Caco-2 (cell line): ENCODE data around the gene RALGAPA2. TPM values are rescaled to one million over a fixed set of nuclear protein-coding genes. Genes with fewer than 3 reads are reported as not detected.

Source experiments
- BruUV-seq: library from RNA; stranded (reverse); fragments of 400-500 nt; replicated peaks from 2 replicates; lab custom pipeline; 2021; lab: Mats Ljungman, UMichigan
- CTCF ChIA-PET: fragments of 300-600 bp; sonication (Branson Sonifier 250); formaldehyde crosslinking; loops from one replicate; lab custom pipeline; 2022; ENCODE audit warnings: antibody characterized with exemption; lab: Charles Lee
- POLR2A ChIA-PET: fragments of 300-600 bp; sonication (Branson Sonifier 250); formaldehyde crosslinking; loops from one replicate; lab custom pipeline; 2022; ENCODE audit warnings: antibody characterized with exemption; lab: Charles Lee
- DNase-seq, 2 experiments: peaks; one replicate each; pipeline versions ENCODE4 v3.0.0 to v3.0.0-alpha.2; 2020 to 2022
- H3K27me3 ChIP-seq: replicated peaks from 2 replicates; pipeline ENCODE4 v1.6.0; 2011; ENCODE audit warnings: low read length; ENCODE audit not compliant: control insufficient read depth, insufficient read depth
- H3K36me3 ChIP-seq: 2 replicates; pipeline ENCODE4 v1.5.1; 2011; ENCODE audit warnings: low read length; ENCODE audit not compliant: control insufficient read depth, insufficient read depth
- H3K4me1 ChIP-seq: fragments of 250-450 bp; sonication (Bioruptor Pico); 2 replicates; pipeline ENCODE4 v1.5.1; 2020; ENCODE audit warnings: mild to moderate bottlenecking
- H3K4me3 ChIP-seq: 2 replicates; pipeline ENCODE4 v1.5.1; 2011; ENCODE audit warnings: low read depth, mild to moderate bottlenecking, control low read depth, low read length
- H3K9me3 ChIP-seq: fragments of 250-450 bp; sonication (Bioruptor Pico); 2 replicates; pipeline ENCODE4 v1.5.1; 2020; ENCODE audit warnings: mild to moderate bottlenecking, moderate library complexity
- H3K27ac Mint-ChIP-seq: one replicate; pipeline ENCODE4 v1.8.0; 2022; ENCODE audit warnings: mixed read lengths; ENCODE audit not compliant: unreplicated experiment
- H3K27me3 Mint-ChIP-seq: one replicate; pipeline ENCODE4 v1.8.0; 2022; ENCODE audit warnings: mixed read lengths; ENCODE audit not compliant: insufficient read depth, unreplicated experiment
- H3K36me3 Mint-ChIP-seq: one replicate; pipeline ENCODE4 v1.8.0; 2022; ENCODE audit warnings: mild to moderate bottlenecking, mixed read lengths; ENCODE audit not compliant: insufficient read depth, unreplicated experiment
- H3K4me1 Mint-ChIP-seq: one replicate; pipeline ENCODE4 v1.8.0; 2022; ENCODE audit warnings: low read depth, mixed read lengths; ENCODE audit not compliant: unreplicated experiment
- H3K4me3 Mint-ChIP-seq: one replicate; pipeline ENCODE4 v1.8.0; 2022; ENCODE audit warnings: mild to moderate bottlenecking, moderate library complexity, mixed read lengths; ENCODE audit not compliant: unreplicated experiment
- H3K9me3 Mint-ChIP-seq: one replicate; pipeline ENCODE4 v1.8.0; 2022; ENCODE audit warnings: mixed read lengths; ENCODE audit not compliant: unreplicated experiment
- intact Hi-C: fragments of 100-400 bp; cut with micrococcal nuclease; formaldehyde crosslinking; loops from one replicate; pipeline ENCODE4 v1.10.0; 2022; ENCODE audit not compliant: unreplicated experiment
- total RNA-seq: library from RNA; stranded (reverse); gene quantifications from 2 replicates; pipeline ENCODE4 v1.2.3, GENCODE V29; 2022
- TF ChIP-seq, protein P1 (sequence below), 2 experiments: fragments of 200-600 bp in 1 of 2; IDR thresholded peaks; 1 replicate in 1 of 2; 2 replicates in 1 of 2; pipeline versions ENCODE4 v1.5.1 to v1.8.0; 2011 to 2022; ENCODE audit warnings: antibody characterized with exemption in 1 of 2, control low read depth in 1 of 2, inconsistent platforms in 1 of 2, low read depth in 1 of 2, low read length in 1 of 2, mild to moderate bottlenecking in 1 of 2, moderate library complexity in 1 of 2; ENCODE audit not compliant: insufficient read depth in 1 of 2, severe bottlenecking in 1 of 2, unreplicated experiment in 1 of 2

Gene RALGAPA2
- total RNA-seq, 1 experiment from 2014 or later = 17.3 TPM

DNA sequence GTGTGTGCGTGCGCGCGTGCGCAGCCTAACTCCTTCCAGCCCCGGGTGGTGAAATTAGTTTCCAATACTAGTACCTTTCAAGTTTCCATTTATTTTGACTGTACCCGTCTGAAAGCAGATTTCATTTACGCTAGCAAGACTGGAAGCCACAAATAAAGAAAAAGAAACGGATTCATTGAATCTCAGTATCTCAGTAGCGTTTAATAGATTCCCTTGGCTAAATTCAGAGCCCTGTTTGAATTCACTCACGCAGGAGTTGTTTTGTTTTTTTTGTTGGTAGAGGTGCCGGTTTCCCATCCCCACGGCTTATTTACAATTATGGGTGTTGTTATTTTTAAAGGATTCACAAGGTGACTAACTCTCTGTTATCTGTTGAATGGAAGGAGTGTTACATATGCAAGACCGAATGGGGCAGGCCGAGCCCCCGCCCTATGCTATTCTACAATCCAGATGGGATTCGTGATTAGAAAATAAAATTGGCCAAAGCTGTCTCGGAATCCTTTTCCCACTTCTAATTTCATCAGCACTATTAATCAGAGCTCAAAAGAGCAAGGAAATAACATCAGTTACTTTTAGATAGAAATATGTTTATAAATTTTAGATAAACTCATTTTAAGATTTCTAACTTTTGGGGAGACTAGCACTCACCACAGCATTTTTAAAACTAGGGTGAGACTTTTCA is 346.8 kb downstream of the RALGAPA2 start:
- CTCF ChIA-PET = no interaction called here

DNA sequence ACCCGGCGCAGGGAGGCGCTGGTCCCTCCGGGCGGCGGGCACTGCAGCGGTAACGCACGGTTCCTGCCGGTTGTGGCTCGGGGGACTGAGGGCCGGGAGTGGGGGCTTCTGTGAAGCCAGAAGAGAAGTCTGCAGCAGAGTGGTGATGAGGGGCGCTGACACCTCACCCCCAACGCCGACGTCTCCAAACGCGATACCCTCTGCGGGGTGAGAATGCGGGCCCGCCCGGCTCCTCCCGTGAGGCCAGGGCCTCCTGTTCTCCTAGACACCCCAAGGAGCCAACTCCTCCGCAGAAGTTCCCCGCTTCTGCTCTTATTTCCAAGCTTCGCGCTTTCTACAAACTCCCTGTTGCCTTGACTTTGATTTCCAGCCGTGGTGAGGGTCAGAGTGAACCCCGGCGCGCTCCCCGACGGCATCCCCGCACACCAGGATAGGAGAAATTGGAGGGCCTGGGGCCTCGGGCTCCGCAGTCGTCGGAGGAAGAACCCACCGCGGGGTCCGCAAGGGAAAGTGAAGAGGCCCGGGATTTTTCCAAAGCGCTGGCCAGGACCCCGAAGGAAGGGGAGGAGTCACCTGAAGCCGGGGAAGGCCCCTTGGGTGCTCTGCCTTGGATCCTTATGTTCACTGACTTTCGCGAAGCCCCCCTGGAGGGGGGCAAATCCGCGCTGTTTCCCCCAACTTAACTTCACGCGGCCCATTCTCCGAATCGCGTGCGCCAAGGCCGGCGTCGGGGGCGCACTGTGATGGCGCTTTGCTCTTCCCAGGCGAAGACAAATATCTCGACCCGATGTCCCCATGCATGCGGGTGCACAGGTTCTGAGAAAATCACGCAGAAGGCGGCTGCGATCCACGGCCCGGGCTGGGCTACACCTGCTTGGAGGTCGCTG is 347.6 kb downstream of the RALGAPA2 start:
- Histone ChIP-seq H3K4me1 (peaks cover 12% of the 10 kb centered on the region), H3K4me3 (no peak overlapping the region), H3K27me3 (no peaks in the 10 kb centered on the region; the same call in 1 of the 2 replicates), H3K36me3 (no peaks in the 10 kb centered on the region), H3K9me3 (0 out of 2 replicates have a peak, but pooled peaks cover 3% of the 10 kb centered on the region)
- Mint-ChIP-seq H3K4me1 (peaks cover 15% of the 10 kb centered on the region), H3K27ac (no peak overlapping the region), H3K4me3 (no peak overlapping the region), H3K9me3 (no peaks in the 10 kb centered on the region), H3K27me3 (peaks cover 43% of the 10 kb centered on the region), H3K36me3 (no peaks in the 10 kb centered on the region)
- no TSS peak for BruUV-seq
- DNase-seq = no peak
- intact Hi-C loops = loop anchor here (5.0 to 10.0 kb wide), 4 partner anchors 42 to 230 kb away; no protein-coding TSS in a partner anchor
- ChIA-PET CTCF (no interaction called here), POLR2A (no interaction called here)
- TF ChIP-seq, protein P1, sequence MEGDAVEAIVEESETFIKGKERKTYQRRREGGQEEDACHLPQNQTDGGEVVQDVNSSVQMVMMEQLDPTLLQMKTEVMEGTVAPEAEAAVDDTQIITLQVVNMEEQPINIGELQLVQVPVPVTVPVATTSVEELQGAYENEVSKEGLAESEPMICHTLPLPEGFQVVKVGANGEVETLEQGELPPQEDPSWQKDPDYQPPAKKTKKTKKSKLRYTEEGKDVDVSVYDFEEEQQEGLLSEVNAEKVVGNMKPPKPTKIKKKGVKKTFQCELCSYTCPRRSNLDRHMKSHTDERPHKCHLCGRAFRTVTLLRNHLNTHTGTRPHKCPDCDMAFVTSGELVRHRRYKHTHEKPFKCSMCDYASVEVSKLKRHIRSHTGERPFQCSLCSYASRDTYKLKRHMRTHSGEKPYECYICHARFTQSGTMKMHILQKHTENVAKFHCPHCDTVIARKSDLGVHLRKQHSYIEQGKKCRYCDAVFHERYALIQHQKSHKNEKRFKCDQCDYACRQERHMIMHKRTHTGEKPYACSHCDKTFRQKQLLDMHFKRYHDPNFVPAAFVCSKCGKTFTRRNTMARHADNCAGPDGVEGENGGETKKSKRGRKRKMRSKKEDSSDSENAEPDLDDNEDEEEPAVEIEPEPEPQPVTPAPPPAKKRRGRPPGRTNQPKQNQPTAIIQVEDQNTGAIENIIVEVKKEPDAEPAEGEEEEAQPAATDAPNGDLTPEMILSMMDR (IDR thresholded peaks at IDR 0.05; ENCODE audit: insufficient read depth in 1 of 2, low read depth in 1 of 2, low read length in 1 of 2, severe bottlenecking in 1 of 2, unreplicated experiment in 1 of 2) = no peak

More for the DNA sequence above, 346.8 kb downstream of the RALGAPA2 start:
- Histone ChIP-seq H3K9me3 (0 out of 2 replicates have a peak, but pooled peaks cover 3% of the 10 kb centered on the region), H3K27me3 (no peaks in the 10 kb centered on the region; the same call in 1 of the 2 replicates), H3K4me1 (peaks cover 12% of the 10 kb centered on the region), H3K36me3 (no peaks in the 10 kb centered on the region), H3K4me3 (no peak overlapping the region)
- TF ChIP-seq, protein P1 (IDR thresholded peaks at IDR 0.05; ENCODE audit: insufficient read depth in 1 of 2, low read depth in 1 of 2, low read length in 1 of 2, severe bottlenecking in 1 of 2, unreplicated experiment in 1 of 2) = no peak
- Mint-ChIP-seq H3K9me3 (no peaks in the 10 kb centered on the region), H3K36me3 (no peaks in the 10 kb centered on the region), H3K27me3 (peaks cover 45% of the 10 kb centered on the region), H3K27ac (no peak overlapping the region), H3K4me1 (peaks cover 19% of the 10 kb centered on the region), H3K4me3 (no peak overlapping the region)
- POLR2A ChIA-PET = no interaction called here
- no TSS peak for BruUV-seq
- intact Hi-C loops = loop anchor here (10.0 kb wide), 2 partner anchors 119 to 231 kb away; no protein-coding TSS in a partner anchor
- no peak for DNase-seq
